GM06990 (cell line): ENCODE data around the gene DPP10.

Experiments
- DNase-seq: peaks from one replicate; pipeline ENCODE4 v3.0.0-alpha.2; 2011; ENCODE audit not compliant: insufficient read length; ENCODE audit errors: extremely low read depth
- H3K27me3 ChIP-seq: replicated peaks from 2 replicates; pipeline ENCODE4 v1.6.0; 2011; ENCODE audit warnings: low read length; ENCODE audit not compliant: control insufficient read depth, insufficient read depth
- H3K36me3 ChIP-seq: 2 replicates; pipeline ENCODE4 v1.5.1; 2011; ENCODE audit warnings: low read length; ENCODE audit not compliant: control insufficient read depth, insufficient read depth
- H3K4me3 ChIP-seq: replicated peaks from 2 replicates; pipeline ENCODE4 v1.5.1; 2011; ENCODE audit warnings: low read depth, mild to moderate bottlenecking, control low read depth, low read length
- CTCF ChIP-seq: IDR thresholded peaks from 2 replicates; pipeline ENCODE4 v1.5.1; 2011; ENCODE audit warnings: low read length, control low read depth, mild to moderate bottlenecking, inconsistent platforms; ENCODE audit not compliant: insufficient read depth, poor library complexity, severe bottlenecking

Gene DPP10

GRCh38 chr2:115549611-115550130, 1107.2 kb downstream of the DPP10 start:
- DNase-seq = no peak
- no peaks in the 10 kb centered on the region for H3K27me3 ChIP-seq
- H3K4me3 ChIP-seq = no peak overlapping the region
- H3K36me3 ChIP-seq = no peaks in the 10 kb centered on the region
- TF ChIP-seq CTCF = no peak

- no peaks in the 10 kb centered on the region for H3K27me3 ChIP-seq
- no peak for TF ChIP-seq CTCF
- no peaks in the 10 kb centered on the region for H3K36me3 ChIP-seq
- no peak for DNase-seq
- H3K4me3 ChIP-seq = no peak overlapping the region
Observed at GRCh38 chr2:115552726-115553125, 1110.3 kb downstream of the DPP10 start.

GRCh38 chr2:115554153-115554552, 1111.7 kb downstream of the DPP10 start:
- Histone ChIP-seq H3K27me3 (no peaks in the 10 kb centered on the region), H3K36me3 (no peaks in the 10 kb centered on the region), H3K4me3 (no peak overlapping the region)
- no peak for TF ChIP-seq CTCF
- DNase-seq = no peak

- H3K4me3 ChIP-seq = no peak overlapping the region
- TF ChIP-seq CTCF = no peak
- DNase-seq = no peak
- H3K36me3 ChIP-seq = no peaks in the 10 kb centered on the region
- no peaks in the 10 kb centered on the region for H3K27me3 ChIP-seq
Observed at GRCh38 chr2:115558725-115559124, 1116.3 kb downstream of the DPP10 start.

GRCh38 chr2:115560666-115561065, 1118.2 kb downstream of the DPP10 start:
- Histone ChIP-seq H3K36me3 (no peaks in the 10 kb centered on the region), H3K27me3 (no peaks in the 10 kb centered on the region), H3K4me3 (no peak overlapping the region)
- TF ChIP-seq CTCF = no peak
- no peak for DNase-seq

- no peak for TF ChIP-seq CTCF
- no peak for DNase-seq
- H3K27me3 ChIP-seq = no peaks in the 10 kb centered on the region
- H3K36me3 ChIP-seq = no peaks in the 10 kb centered on the region
- no peak overlapping the region for H3K4me3 ChIP-seq
Observed at GRCh38 chr2:115568643-115569042, 1126.2 kb downstream of the DPP10 start.
